Measurements from ENCODE around the gene FKBP11. TPM values are rescaled to one million over a fixed set of nuclear protein-coding genes. Genes with fewer than 3 reads are reported as not detected.

FKBP11 gene
- total RNA-seq, 1 experiment from 2014 or later: 21.1 TPM

Other genes with a start within 250 kb of the FKBP11 start
- 36.9 TPM for gene KANSL2, start 243.3 kb downstream of the FKBP11 start, total RNA-seq (2021; ENCODE audit: unreplicated experiment)
- 50.0 TPM for gene CCNT1, start 208.8 kb downstream of the FKBP11 start, total RNA-seq (2021; ENCODE audit: unreplicated experiment)
- 24.1 TPM for gene ADCY6, start 136.4 kb downstream of the FKBP11 start, total RNA-seq (2021; ENCODE audit: unreplicated experiment)
- gene CACNB3, start 107.0 kb downstream of the FKBP11 start, total RNA-seq (2021; ENCODE audit: unreplicated experiment): 40.5 TPM
- 130 TPM for gene DDX23, start 73.3 kb downstream of the FKBP11 start, total RNA-seq (2021; ENCODE audit: unreplicated experiment)
- 0.44 TPM for gene RND1, start 59.6 kb downstream of the FKBP11 start, total RNA-seq (2021; ENCODE audit: unreplicated experiment)
- 224 TPM for gene ARF3, start 32.0 kb upstream of the FKBP11 start, total RNA-seq (2021; ENCODE audit: unreplicated experiment)
- 2.3 TPM for gene WNT10B, start 46.2 kb upstream of the FKBP11 start, total RNA-seq (2021; ENCODE audit: unreplicated experiment)
- gene WNT1, start 52.8 kb upstream of the FKBP11 start, total RNA-seq (2021; ENCODE audit: unreplicated experiment): not detected
- gene DDN, start 73.9 kb upstream of the FKBP11 start, total RNA-seq (2021; ENCODE audit: unreplicated experiment): 0.51 TPM
- 57.3 TPM for gene PRKAG1, start 93.3 kb upstream of the FKBP11 start, total RNA-seq (2021; ENCODE audit: unreplicated experiment)
- 64.7 TPM for gene KMT2D, start 135.3 kb upstream of the FKBP11 start, total RNA-seq (2021; ENCODE audit: unreplicated experiment)
- gene RHEBL1, start 144.5 kb upstream of the FKBP11 start, total RNA-seq (2021; ENCODE audit: unreplicated experiment): 4.7 TPM
- gene DHH, start 169.3 kb upstream of the FKBP11 start, total RNA-seq (2021; ENCODE audit: unreplicated experiment): 1.9 TPM
- 34.4 TPM for gene LMBR1L, start 185.4 kb upstream of the FKBP11 start, total RNA-seq (2021; ENCODE audit: unreplicated experiment)
- 1,275 TPM for gene TUBA1B, start 205.9 kb upstream of the FKBP11 start, total RNA-seq (2021; ENCODE audit: unreplicated experiment)